ENCODE measurements around the gene TSPAN17. TPM values are rescaled to one million over a fixed set of nuclear protein-coding genes. Genes with fewer than 3 reads are reported as not detected.

Gene TSPAN17
- total and polyA plus RNA-seq, 9 of the 15 experiments (the other 6 are each of a cell fraction or from before 2014, with no cell fraction given): 0.73 to 58.3 (median 34.5) TPM

- TF ChIP-seq, protein P1, sequence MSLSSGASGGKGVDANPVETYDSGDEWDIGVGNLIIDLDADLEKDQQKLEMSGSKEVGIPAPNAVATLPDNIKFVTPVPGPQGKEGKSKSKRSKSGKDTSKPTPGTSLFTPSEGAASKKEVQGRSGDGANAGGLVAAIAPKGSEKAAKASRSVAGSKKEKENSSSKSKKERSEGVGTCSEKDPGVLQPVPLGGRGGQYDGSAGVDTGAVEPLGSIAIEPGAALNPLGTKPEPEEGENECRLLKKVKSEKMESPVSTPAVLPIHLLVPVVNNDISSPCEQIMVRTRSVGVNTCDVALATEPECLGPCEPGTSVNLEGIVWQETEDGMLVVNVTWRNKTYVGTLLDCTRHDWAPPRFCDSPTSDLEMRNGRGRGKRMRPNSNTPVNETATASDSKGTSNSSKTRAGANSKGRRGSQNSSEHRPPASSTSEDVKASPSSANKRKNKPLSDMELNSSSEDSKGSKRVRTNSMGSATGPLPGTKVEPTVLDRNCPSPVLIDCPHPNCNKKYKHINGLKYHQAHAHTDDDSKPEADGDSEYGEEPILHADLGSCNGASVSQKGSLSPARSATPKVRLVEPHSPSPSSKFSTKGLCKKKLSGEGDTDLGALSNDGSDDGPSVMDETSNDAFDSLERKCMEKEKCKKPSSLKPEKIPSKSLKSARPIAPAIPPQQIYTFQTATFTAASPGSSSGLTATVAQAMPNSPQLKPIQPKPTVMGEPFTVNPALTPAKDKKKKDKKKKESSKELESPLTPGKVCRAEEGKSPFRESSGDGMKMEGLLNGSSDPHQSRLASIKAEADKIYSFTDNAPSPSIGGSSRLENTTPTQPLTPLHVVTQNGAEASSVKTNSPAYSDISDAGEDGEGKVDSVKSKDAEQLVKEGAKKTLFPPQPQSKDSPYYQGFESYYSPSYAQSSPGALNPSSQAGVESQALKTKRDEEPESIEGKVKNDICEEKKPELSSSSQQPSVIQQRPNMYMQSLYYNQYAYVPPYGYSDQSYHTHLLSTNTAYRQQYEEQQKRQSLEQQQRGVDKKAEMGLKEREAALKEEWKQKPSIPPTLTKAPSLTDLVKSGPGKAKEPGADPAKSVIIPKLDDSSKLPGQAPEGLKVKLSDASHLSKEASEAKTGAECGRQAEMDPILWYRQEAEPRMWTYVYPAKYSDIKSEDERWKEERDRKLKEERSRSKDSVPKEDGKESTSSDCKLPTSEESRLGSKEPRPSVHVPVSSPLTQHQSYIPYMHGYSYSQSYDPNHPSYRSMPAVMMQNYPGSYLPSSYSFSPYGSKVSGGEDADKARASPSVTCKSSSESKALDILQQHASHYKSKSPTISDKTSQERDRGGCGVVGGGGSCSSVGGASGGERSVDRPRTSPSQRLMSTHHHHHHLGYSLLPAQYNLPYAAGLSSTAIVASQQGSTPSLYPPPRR (CRISPR knock-in tag; IDR thresholded peaks at IDR 0.05; ENCODE audit: borderline replicate concordance): no peak
- TF ChIP-seq RREB1 (CRISPR knock-in tag; IDR thresholded peaks at IDR 0.05): no peak
- TF ChIP-seq, protein P2, sequence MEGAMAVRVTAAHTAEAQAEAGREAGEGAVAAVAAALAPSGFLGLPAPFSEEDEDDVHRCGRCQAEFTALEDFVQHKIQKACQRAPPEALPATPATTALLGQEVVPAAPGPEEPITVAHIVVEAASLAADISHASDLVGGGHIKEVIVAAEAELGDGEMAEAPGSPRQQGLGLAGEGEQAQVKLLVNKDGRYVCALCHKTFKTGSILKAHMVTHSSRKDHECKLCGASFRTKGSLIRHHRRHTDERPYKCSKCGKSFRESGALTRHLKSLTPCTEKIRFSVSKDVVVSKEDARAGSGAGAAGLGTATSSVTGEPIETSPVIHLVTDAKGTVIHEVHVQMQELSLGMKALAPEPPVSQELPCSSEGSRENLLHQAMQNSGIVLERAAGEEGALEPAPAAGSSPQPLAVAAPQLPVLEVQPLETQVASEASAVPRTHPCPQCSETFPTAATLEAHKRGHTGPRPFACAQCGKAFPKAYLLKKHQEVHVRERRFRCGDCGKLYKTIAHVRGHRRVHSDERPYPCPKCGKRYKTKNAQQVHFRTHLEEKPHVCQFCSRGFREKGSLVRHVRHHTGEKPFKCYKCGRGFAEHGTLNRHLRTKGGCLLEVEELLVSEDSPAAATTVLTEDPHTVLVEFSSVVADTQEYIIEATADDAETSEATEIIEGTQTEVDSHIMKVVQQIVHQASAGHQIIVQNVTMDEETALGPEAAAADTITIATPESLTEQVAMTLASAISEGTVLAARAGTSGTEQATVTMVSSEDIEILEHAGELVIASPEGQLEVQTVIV (CRISPR knock-in tag; IDR thresholded peaks at IDR 0.05; ENCODE audit: borderline replicate concordance): no peak
- no peak for TF ChIP-seq HEY1 (CRISPR knock-in tag; IDR thresholded peaks at IDR 0.05; ENCODE audit: borderline replicate concordance)
- TF ChIP-seq, protein P3, sequence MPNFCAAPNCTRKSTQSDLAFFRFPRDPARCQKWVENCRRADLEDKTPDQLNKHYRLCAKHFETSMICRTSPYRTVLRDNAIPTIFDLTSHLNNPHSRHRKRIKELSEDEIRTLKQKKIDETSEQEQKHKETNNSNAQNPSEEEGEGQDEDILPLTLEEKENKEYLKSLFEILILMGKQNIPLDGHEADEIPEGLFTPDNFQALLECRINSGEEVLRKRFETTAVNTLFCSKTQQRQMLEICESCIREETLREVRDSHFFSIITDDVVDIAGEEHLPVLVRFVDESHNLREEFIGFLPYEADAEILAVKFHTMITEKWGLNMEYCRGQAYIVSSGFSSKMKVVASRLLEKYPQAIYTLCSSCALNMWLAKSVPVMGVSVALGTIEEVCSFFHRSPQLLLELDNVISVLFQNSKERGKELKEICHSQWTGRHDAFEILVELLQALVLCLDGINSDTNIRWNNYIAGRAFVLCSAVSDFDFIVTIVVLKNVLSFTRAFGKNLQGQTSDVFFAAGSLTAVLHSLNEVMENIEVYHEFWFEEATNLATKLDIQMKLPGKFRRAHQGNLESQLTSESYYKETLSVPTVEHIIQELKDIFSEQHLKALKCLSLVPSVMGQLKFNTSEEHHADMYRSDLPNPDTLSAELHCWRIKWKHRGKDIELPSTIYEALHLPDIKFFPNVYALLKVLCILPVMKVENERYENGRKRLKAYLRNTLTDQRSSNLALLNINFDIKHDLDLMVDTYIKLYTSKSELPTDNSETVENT (CRISPR knock-in tag; IDR thresholded peaks at IDR 0.05): no peak
These were observed 37.4 kb upstream of the TSPAN17 start, which contains the start of gene GPRIN1 (continued) for GRCh38 chr5:176609724-176610434.
